Fibroblast of lung (primary cell): ENCODE measurements around the gene IARS1.

Experiments used
- CTCF ChIP-seq, 2 donors: IDR thresholded peaks in 1 of 2; conservative IDR thresholded peaks in 1 of 2; 1 replicate in 1 of 2; 2 replicates in 1 of 2; pipeline ENCODE4 v1.5.1; 2011 to 2012; ENCODE audit warnings: low read length in 2 of 2, control low read depth in 1 of 2, inconsistent platforms in 1 of 2, low read depth in 1 of 2, mild to moderate bottlenecking in 1 of 2
- EZH2 ChIP-seq: IDR thresholded peaks from 2 replicates; pipeline ENCODE4 v1.5.1; 2012; ENCODE audit warnings: low read length, control low read depth, mild to moderate bottlenecking; ENCODE audit errors: missing control alignments

- TF ChIP-seq CTCF (conservative IDR thresholded peaks at IDR 0.05 in 1 of 2, IDR thresholded peaks at IDR 0.05 in 1 of 2; ENCODE audit: low read depth in 1 of 2, low read length in 2 of 2) (no peak), EZH2 (no peak)
These were observed 33.9 kb upstream of the IARS1 start for GRCh38 chr9:92327283-92327850.
